HG03354 (cell line): ENCODE measurements around the gene GPR34.
"Not testable (repeated sequence)": the region's sequence is repeated elsewhere in the genome, so short reads cannot be mapped to it uniquely, and the experiment has no call there.

Experiments used
- ATAC-seq: cut with Tn5 transposase; IDR thresholded peaks from one replicate; pipeline ENCODE4 v1.9.1; 2021; ENCODE audit warnings: mild to moderate bottlenecking; ENCODE audit not compliant: unreplicated experiment, poor library complexity, severe bottlenecking

GPR34 gene

GRCh38 chrX:41692162-41692749, 3.5 kb downstream of the GPR34 start:
- no peak for ATAC-seq

GRCh38 chrX:41693024-41693423, 4.3 kb downstream of the GPR34 start:
- ATAC-seq: no peak

GRCh38 chrX:41695426-41695825, 6.7 kb downstream of the GPR34 start:
- ATAC-seq: no peak

GRCh38 chrX:41703574-41704029, 14.8 kb downstream of the GPR34 start:
- no peak for ATAC-seq

- ATAC-seq: no peak
Observed at GRCh38 chrX:41705042-41705441, 16.3 kb downstream of the GPR34 start.

GRCh38 chrX:41705680-41706374, 17.1 kb downstream of the GPR34 start:
- ATAC-seq: peak; percentile 90

GRCh38 chrX:41707218-41707617, 18.4 kb downstream of the GPR34 start:
- no peak for ATAC-seq

- no peak for ATAC-seq
Observed at GRCh38 chrX:41708486-41708885, 19.7 kb downstream of the GPR34 start.

- no peak for ATAC-seq
Observed at GRCh38 chrX:41711021-41711667, 22.4 kb downstream of the GPR34 start.

- ATAC-seq: no peak
Observed at GRCh38 chrX:41716222-41716621, 27.4 kb downstream of the GPR34 start.

- no peak for ATAC-seq
Observed at GRCh38 chrX:41716767-41717473, 28.1 kb downstream of the GPR34 start.

GRCh38 chrX:41718481-41719235, 29.9 kb downstream of the GPR34 start:
- ATAC-seq: no peak

- not testable (repeated sequence) for ATAC-seq
Observed at GRCh38 chrX:41719610-41720009, 30.8 kb downstream of the GPR34 start.

GRCh38 chrX:41720125-41720779, 31.5 kb downstream of the GPR34 start:
- peak; percentile 89 for ATAC-seq

- ATAC-seq: peak; percentile 39
Observed at GRCh38 chrX:41721590-41721989, 32.8 kb downstream of the GPR34 start.

- no peak for ATAC-seq
Observed at GRCh38 chrX:41722214-41722613, 33.4 kb downstream of the GPR34 start.

- ATAC-seq: no peak
Observed at GRCh38 chrX:41722816-41723618, 34.2 kb downstream of the GPR34 start.

GRCh38 chrX:41723826-41724225, 35.1 kb downstream of the GPR34 start, which contains the start of gene GPR82:
TSS of gene GPR82 (plus strand) at chrX:41724181. CDS start at chrX:41727027, 2,846 bp downstream.
- ATAC-seq: no peak
